Osteocyte (in vitro differentiated cells): ENCODE measurements around the gene SFT2D3. TPM values are rescaled to one million over a fixed set of nuclear protein-coding genes. Genes with fewer than 3 reads are reported as not detected.

ENCODE experiments used
- DNase-seq: peaks from one replicate; pipeline ENCODE4 v3.0.0; 2021; ENCODE audit warnings: mixed read lengths; ENCODE audit not compliant: unreplicated experiment; ENCODE audit errors: extremely low spot score
- H3K27ac Mint-ChIP-seq: one replicate; pipeline ENCODE4 v1.8.0; 2021; ENCODE audit warnings: mild to moderate bottlenecking, mixed read lengths; ENCODE audit not compliant: unreplicated experiment
- H3K27me3 Mint-ChIP-seq: one replicate; pipeline ENCODE4 v1.8.0; 2021; ENCODE audit warnings: mixed read lengths; ENCODE audit not compliant: unreplicated experiment
- H3K36me3 Mint-ChIP-seq: one replicate; pipeline ENCODE4 v1.8.0; 2021; ENCODE audit warnings: mixed read lengths; ENCODE audit not compliant: unreplicated experiment
- H3K4me1 Mint-ChIP-seq: one replicate; pipeline ENCODE4 v1.8.0; 2021; ENCODE audit warnings: mixed read lengths; ENCODE audit not compliant: unreplicated experiment
- H3K4me3 Mint-ChIP-seq: one replicate; pipeline ENCODE4 v1.8.0; 2021; ENCODE audit warnings: mild to moderate bottlenecking, moderate library complexity, mixed read lengths; ENCODE audit not compliant: unreplicated experiment
- H3K9me3 Mint-ChIP-seq: one replicate; pipeline ENCODE4 v1.8.0; 2021; ENCODE audit warnings: mixed read lengths; ENCODE audit not compliant: unreplicated experiment
- CTCF ChIP-seq: fragments of 200-600 bp; sonication (generic); IDR thresholded peaks from 2 replicates; pipeline ENCODE4 v1.5.0; 2021; ENCODE audit warnings: antibody characterized with exemption, mild to moderate bottlenecking, moderate library complexity
- total RNA-seq: library from RNA; stranded (reverse); gene quantifications from 2 replicates; pipeline ENCODE4 v1.2.1, GENCODE V29; 2021

Gene SFT2D3
- total RNA-seq, 1 donor from 2014 or later = 8.4 TPM

DNA sequence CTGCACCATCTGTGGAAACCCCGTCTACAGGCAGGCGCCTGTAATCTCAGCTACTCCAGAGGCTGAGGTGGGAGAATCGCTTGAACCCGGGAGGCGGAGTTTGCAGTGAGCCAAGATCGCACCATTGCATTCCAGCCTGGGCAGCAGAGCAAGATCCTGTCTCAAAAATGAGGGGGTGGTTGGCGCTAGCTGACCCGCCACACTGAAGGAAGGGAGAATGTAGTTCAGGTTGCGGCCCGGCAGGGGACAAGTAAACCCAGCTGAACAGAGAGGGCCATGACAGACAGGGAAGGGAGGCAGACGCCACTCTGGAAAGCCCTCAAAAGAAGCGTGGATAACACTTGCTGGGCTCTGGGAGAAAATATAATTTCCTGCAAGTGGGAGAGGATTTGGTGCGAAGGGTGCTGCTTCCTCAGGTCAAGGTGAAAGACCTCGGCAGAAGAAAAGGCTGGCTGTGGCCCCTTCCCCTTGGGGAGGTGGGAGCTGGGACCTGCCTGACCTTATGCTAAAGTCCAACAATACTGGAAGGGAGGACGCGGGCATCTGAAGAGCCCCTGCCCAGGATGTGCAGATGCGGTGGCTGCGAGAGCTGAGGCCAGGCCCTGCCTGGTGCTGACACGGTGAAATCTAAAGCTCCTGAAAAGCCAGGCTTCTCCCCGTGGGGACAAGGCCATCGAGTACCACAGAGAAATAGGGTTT, 3.7 kb upstream of the SFT2D3 start:
- no peak for TF ChIP-seq CTCF
- Mint-ChIP-seq H3K9me3 (no peaks in the 10 kb centered on the region), H3K4me3 (no peak overlapping the region), H3K4me1 (peaks cover 18% of the 10 kb centered on the region), H3K27me3 (no peaks in the 10 kb centered on the region), H3K36me3 (peaks cover 5% of the 10 kb centered on the region), H3K27ac (no peak overlapping the region)
- no peak for DNase-seq

DNA sequence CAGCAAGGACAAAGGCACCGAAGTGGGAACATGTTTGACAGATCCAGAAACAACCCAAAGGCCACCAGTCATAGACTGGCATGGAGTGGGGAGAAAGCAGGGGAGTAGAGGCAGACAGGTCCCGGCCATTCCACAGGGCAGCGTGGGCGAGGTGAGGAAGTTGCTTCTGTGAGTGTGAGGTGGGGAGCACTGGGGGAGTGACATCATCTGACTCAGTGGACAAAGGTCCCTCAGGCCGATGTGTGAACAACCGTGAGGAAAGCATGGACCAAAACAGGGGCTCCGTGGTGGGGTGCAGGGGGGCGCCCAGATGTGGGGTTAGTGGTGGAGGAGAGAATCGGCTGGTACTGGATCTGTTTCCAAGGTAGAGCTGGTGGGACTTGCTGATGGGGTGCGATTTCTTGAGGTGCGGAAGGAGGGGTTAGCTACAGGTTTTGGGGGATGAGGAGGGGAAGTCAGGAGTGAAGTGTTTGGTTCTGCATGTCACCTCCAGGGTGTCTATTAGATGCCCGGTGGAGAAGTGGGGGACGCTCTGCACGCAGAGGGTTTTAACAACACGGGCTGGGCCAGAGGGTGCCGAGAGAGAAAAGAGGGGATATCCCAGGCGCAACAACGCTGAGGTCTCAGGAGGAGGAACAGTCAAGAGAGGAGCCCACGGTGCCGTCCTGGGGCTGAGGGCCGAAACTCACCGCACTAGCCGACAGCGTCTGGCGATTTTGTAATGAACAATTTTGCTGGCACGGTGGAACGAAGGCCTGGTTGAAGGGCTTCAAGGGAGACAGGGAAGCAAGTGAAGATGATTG, 2.5 kb upstream of the SFT2D3 start:
- Mint-ChIP-seq H3K9me3 (no peaks in the 10 kb centered on the region), H3K27ac (no peak overlapping the region), H3K27me3 (no peaks in the 10 kb centered on the region), H3K4me1 (peaks cover 23% of the 10 kb centered on the region), H3K4me3 (no peak overlapping the region), H3K36me3 (peaks cover 7% of the 10 kb centered on the region)
- no peak for DNase-seq
- TF ChIP-seq CTCF = no peak

DNA sequence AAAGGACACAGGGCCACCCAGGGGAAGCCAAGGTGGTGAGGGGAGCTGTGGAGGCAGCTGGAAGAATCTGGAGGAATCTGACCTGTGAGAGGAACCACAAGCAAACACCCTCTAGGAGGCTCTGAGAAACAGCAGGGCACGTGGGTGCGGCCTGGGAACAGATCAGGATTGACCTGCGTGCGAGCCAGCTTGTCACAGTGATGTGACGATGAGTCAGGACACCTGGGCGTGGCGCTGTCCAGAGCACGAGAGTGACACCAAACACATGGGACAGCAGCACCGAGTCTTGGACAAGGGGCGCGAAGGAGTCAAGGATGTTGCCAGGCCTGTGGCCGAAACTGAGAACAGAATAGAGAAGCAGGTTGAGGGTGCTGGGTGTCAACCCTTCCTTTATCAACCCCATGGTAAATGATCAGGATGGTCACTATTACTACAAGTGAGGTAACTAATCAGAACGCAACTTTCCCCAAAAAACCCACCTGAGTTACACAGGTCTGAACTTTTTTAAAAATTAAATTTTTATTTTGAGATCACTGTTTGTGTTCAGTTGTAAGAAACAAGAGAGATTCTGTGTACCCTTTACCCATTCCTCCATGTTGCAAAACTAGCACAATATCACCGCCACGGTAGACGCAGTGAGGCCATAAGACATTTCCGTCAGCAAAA, 637 bp upstream of the SFT2D3 start:
- TF ChIP-seq CTCF = no peak
- Mint-ChIP-seq H3K4me1 (peaks cover 39% of the 10 kb centered on the region), H3K27ac (peak overlapping the region; percentile 96), H3K4me3 (peak overlapping the region; percentile 88), H3K9me3 (no peaks in the 10 kb centered on the region), H3K27me3 (no peaks in the 10 kb centered on the region), H3K36me3 (peaks cover 16% of the 10 kb centered on the region)
- DNase-seq = no peak

- no peaks in the 10 kb centered on the region for H3K27me3 Mint-ChIP-seq
- peaks cover 41% of the 10 kb centered on the region for H3K4me1 Mint-ChIP-seq
- peaks cover 20% of the 10 kb centered on the region for H3K36me3 Mint-ChIP-seq
- DNase-seq = peak; percentile 90
- peak; percentile 15 for TF ChIP-seq CTCF
- peak overlapping the region; percentile 78 for H3K4me3 Mint-ChIP-seq
- peak overlapping the region; percentile 96 for H3K27ac Mint-ChIP-seq
- no peaks in the 10 kb centered on the region for H3K9me3 Mint-ChIP-seq
These were observed 526 bp downstream of the SFT2D3 start for GRCh38 chr2:127701651-127702394.
